Bronchial epithelial cell (primary cell): ENCODE measurements around the gene SYNGR1. TPM values are rescaled to one million over a fixed set of nuclear protein-coding genes. Genes with fewer than 3 reads are reported as not detected.

Source experiments
- DNase-seq: peaks from one replicate; pipeline ENCODE4 v3.0.0-alpha.2; 2010; ENCODE audit warnings: low read depth
- FAIRE-seq: peaks from 2 replicates; lab custom pipeline; 2011; peaks lifted over from hg19 to GRCh38; lab: Jason Lieb, UNC
- H3K27me3 ChIP-seq: 2 replicates; pipeline ENCODE4 v1.5.1; 2011; ENCODE audit warnings: low read length; ENCODE audit not compliant: control insufficient read depth, insufficient read depth
- H3K36me3 ChIP-seq: 2 replicates; pipeline ENCODE4 v1.5.1; 2011; ENCODE audit warnings: low read length; ENCODE audit not compliant: control insufficient read depth, insufficient read depth
- H3K4me3 ChIP-seq: 2 replicates; pipeline ENCODE4 v1.5.1; 2011; ENCODE audit warnings: mild to moderate bottlenecking, low read depth, low read length, control low read depth
- total RNA-seq: library from RNA; depleted of rRNA; stranded (reverse); fragments of >200 nt; gene quantifications from 2 replicates; pipeline ENCODE4 v1.2.1, GENCODE V29; 2014
- TF ChIP-seq, protein P1 (sequence below): IDR thresholded peaks from 2 replicates; pipeline ENCODE4 v1.5.1; 2011; ENCODE audit warnings: mild to moderate bottlenecking, moderate library complexity, low read length, control low read depth, inconsistent platforms; ENCODE audit not compliant: insufficient read depth, severe bottlenecking

Gene SYNGR1
- total RNA-seq, 1 donor from 2014 or later: 0.26 TPM

DNA sequence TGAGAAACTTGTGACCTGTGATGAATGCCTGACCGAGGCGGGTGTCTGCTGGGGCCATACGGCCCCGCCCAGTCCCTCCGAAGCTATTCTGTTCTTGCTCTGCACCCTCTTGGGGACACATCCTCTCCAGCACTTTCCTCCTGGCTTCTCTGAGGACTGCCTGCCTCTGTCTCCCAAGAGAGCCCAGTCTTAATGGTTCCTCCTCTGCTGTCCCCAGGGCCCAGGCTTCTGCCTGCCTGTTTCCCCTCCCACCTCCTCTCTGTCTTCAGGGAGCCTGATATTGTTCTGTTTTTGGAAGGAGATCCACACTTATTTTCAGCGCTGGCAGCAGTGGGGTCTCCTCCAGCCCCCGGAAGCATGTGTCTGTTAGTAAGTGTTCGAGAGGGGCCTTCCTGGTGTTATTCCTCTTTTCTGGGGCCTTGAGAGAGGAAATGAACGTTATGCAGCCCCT is 18.7 kb downstream of the SYNGR1 start:
- TF ChIP-seq, protein P1, sequence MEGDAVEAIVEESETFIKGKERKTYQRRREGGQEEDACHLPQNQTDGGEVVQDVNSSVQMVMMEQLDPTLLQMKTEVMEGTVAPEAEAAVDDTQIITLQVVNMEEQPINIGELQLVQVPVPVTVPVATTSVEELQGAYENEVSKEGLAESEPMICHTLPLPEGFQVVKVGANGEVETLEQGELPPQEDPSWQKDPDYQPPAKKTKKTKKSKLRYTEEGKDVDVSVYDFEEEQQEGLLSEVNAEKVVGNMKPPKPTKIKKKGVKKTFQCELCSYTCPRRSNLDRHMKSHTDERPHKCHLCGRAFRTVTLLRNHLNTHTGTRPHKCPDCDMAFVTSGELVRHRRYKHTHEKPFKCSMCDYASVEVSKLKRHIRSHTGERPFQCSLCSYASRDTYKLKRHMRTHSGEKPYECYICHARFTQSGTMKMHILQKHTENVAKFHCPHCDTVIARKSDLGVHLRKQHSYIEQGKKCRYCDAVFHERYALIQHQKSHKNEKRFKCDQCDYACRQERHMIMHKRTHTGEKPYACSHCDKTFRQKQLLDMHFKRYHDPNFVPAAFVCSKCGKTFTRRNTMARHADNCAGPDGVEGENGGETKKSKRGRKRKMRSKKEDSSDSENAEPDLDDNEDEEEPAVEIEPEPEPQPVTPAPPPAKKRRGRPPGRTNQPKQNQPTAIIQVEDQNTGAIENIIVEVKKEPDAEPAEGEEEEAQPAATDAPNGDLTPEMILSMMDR: no peak
- Histone ChIP-seq H3K36me3 (no peaks in the 10 kb centered on the region), H3K4me3 (no peak overlapping the region), H3K27me3 (no peaks in the 10 kb centered on the region)
- no peak for FAIRE-seq
- DNase-seq: no peak

DNA sequence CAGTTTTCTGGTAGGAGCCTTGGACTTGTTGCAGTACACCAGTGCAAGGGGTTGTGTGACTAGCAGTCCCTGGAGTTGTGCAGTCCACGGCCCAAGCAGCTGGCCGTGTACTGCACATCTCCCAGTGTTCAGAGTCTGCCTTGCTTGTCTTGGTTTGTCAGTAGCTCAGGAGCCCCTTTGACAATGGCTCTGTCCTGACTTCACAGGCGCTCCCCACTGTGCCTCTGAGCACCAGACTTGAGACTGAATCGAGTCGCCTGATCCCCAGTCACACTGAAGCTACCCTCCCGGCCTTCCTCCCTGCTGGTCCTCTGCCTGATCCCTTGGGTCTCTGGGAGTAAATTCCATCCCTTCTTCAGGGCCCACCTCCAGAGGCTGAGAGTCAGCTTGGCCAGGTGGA is 19.4 kb downstream of the SYNGR1 start:
- TF ChIP-seq, protein P1: no peak
- FAIRE-seq: no peak

DNA sequence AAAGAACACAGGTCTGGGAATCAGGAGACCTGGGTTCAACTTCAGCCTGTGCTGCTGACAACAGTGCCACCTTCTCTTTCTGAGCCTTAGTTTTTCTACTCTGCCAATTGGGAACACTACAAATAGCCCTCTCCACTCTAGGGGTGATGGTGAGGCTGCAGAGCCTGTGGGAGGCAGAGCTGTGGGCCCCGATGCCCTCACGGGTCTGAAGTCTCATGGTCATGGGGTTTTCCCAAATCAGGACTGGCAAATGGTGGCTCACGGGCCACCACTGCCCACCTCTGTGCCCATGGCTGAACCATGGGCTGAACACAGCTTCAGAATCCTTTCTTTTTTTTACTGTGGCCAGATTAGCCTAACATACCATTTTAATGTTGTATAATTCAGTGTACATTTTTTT is 19.8 kb downstream of the SYNGR1 start:
- FAIRE-seq (no peak), DNase-seq (no peak)
- Histone ChIP-seq H3K4me3 (no peak overlapping the region), H3K27me3 (no peaks in the 10 kb centered on the region), H3K36me3 (no peaks in the 10 kb centered on the region)
- TF ChIP-seq, protein P1: no peak

More for the DNA sequence above, 19.4 kb downstream of the SYNGR1 start:
- no peak for DNase-seq
- Histone ChIP-seq H3K27me3 (no peaks in the 10 kb centered on the region), H3K4me3 (no peak overlapping the region), H3K36me3 (no peaks in the 10 kb centered on the region)

DNA sequence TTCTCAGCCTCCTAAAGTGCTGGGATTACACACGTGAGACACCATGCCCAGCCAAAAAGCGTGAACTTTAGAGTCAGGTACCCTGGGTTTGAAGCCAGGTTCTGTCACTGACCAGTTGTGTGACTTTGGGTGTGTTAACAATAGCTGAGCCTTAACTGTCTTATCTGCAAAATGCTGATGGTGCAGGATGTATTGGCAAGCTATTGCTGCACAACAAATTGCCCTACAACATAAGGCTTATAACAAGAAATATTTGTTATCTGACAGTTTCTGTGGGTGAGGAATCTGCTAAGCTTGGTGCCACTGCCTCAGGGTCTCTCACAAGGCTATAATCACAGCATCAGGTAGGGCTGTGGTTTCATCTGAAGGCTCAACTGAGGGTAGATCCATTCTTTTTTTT is 21.9 kb downstream of the SYNGR1 start:
- Histone ChIP-seq H3K4me3 (no peak overlapping the region), H3K36me3 (no peaks in the 10 kb centered on the region), H3K27me3 (no peaks in the 10 kb centered on the region)
- TF ChIP-seq, protein P1: no peak
- FAIRE-seq (no peak), DNase-seq (no peak)

DNA sequence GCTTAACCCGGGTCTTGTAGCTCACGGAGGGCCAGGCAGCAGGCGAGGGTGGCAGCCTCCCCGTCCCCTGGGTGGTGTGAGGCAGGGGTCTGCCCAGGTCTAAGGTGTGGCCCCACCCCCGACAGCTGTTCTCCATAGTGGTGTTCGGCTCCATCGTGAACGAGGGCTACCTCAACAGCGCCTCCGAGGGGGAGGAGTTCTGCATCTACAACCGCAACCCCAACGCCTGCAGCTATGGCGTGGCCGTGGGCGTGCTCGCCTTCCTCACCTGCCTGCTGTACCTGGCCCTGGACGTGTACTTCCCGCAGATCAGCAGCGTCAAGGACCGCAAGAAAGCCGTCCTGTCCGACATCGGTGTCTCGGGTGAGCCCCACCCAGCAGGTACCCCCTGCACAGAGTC is 24.4 kb downstream of the SYNGR1 start:
- H3K4me3 ChIP-seq: no peak overlapping the region
- no peaks in the 10 kb centered on the region for H3K36me3 ChIP-seq
- FAIRE-seq: no peak
- DNase-seq: no peak
- TF ChIP-seq, protein P1: no peak
- no peaks in the 10 kb centered on the region for H3K27me3 ChIP-seq

DNA sequence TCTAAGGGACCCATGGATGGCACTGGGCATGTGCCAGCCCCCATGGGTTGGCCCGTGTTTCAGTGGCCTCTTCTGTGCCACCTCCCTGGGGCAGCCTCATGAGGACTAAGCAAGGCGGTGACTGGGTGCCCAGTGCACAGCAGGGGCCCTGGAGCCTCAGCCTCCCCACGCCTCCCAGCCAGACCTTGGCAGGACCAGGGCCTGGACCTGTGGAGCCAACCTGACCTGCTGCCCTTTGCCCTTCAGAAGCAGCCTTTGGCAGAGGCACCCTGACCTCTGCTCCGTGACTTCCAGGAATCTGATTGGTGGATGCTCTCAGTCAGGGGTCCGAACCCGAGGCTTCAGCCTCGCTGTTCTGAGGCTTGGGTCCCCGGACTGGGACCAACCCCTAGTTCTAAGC is 25.0 kb downstream of the SYNGR1 start:
- H3K36me3 ChIP-seq: no peaks in the 10 kb centered on the region
- H3K4me3 ChIP-seq: no peak overlapping the region
- H3K27me3 ChIP-seq: no peaks in the 10 kb centered on the region
- DNase-seq: no peak
- no peak for FAIRE-seq
- TF ChIP-seq, protein P1: no peak
